ENCODE data around the gene KRT86.
"Not testable (repeated sequence)": the region's sequence is repeated elsewhere in the genome, so short reads cannot be mapped to it uniquely, and the experiment has no call there.

KRT86 gene

GRCh38 chr12:52344111-52344510, 69.7 kb downstream of the KRT86 start:
- no peak overlapping the region for H3K4me3 ChIP-seq (ENCODE audit: low read depth, low read length)
- H3K9me3 ChIP-seq (ENCODE audit: control insufficient read depth, insufficient read depth, low read length) = no peaks in the 10 kb centered on the region
- H3K9ac ChIP-seq (ENCODE audit: low read depth, low read length) = no peak overlapping the region
- no peaks in the 10 kb centered on the region for H3K36me3 ChIP-seq (ENCODE audit: control insufficient read depth, insufficient read depth, low read length)
- no peaks in the 10 kb centered on the region for H3K4me1 ChIP-seq (ENCODE audit: control insufficient read depth, insufficient read depth, low read length)
- H3K27me3 ChIP-seq (ENCODE audit: control insufficient read depth, insufficient read depth, low read length) = no peaks in the 10 kb centered on the region

GRCh38 chr12:52345041-52345440, 70.6 kb downstream of the KRT86 start:
- H3K4me3 ChIP-seq (ENCODE audit: low read depth, low read length); H3K27me3 ChIP-seq (ENCODE audit: control insufficient read depth, insufficient read depth, low read length); H3K4me1 ChIP-seq (ENCODE audit: control insufficient read depth, insufficient read depth, low read length); H3K9me3 ChIP-seq (ENCODE audit: control insufficient read depth, insufficient read depth, low read length); H3K36me3 ChIP-seq (ENCODE audit: control insufficient read depth, insufficient read depth, low read length); H3K9ac ChIP-seq (ENCODE audit: low read depth, low read length): not testable (repeated sequence)

- Histone ChIP-seq H3K27me3 (ENCODE audit: control insufficient read depth, insufficient read depth, low read length) (peaks cover 2% of the 10 kb centered on the region), H3K4me3 (ENCODE audit: low read depth, low read length) (no peak overlapping the region), H3K4me1 (ENCODE audit: control insufficient read depth, insufficient read depth, low read length) (no peaks in the 10 kb centered on the region), H3K36me3 (ENCODE audit: control insufficient read depth, insufficient read depth, low read length) (no peaks in the 10 kb centered on the region), H3K9ac (ENCODE audit: low read depth, low read length) (no peak overlapping the region), H3K9me3 (ENCODE audit: control insufficient read depth, insufficient read depth, low read length) (no peaks in the 10 kb centered on the region)
These were observed 72.1 kb downstream of the KRT86 start for GRCh38 chr12:52346593-52346992.

- Histone ChIP-seq H3K4me1 (ENCODE audit: control insufficient read depth, insufficient read depth, low read length) (no peaks in the 10 kb centered on the region), H3K27me3 (ENCODE audit: control insufficient read depth, insufficient read depth, low read length) (peaks cover 2% of the 10 kb centered on the region), H3K36me3 (ENCODE audit: control insufficient read depth, insufficient read depth, low read length) (no peaks in the 10 kb centered on the region), H3K4me3 (ENCODE audit: low read depth, low read length) (no peak overlapping the region), H3K9me3 (ENCODE audit: control insufficient read depth, insufficient read depth, low read length) (no peaks in the 10 kb centered on the region), H3K9ac (ENCODE audit: low read depth, low read length) (no peak overlapping the region)
These were observed 72.6 kb downstream of the KRT86 start for GRCh38 chr12:52347016-52347415.

- no peak overlapping the region for H3K9ac ChIP-seq (ENCODE audit: low read depth, low read length)
- no peaks in the 10 kb centered on the region for H3K36me3 ChIP-seq (ENCODE audit: control insufficient read depth, insufficient read depth, low read length)
- H3K9me3 ChIP-seq (ENCODE audit: control insufficient read depth, insufficient read depth, low read length) = no peaks in the 10 kb centered on the region
- H3K27me3 ChIP-seq (ENCODE audit: control insufficient read depth, insufficient read depth, low read length) = peaks cover 2% of the 10 kb centered on the region
- H3K4me3 ChIP-seq (ENCODE audit: low read depth, low read length) = no peak overlapping the region
- no peaks in the 10 kb centered on the region for H3K4me1 ChIP-seq (ENCODE audit: control insufficient read depth, insufficient read depth, low read length)
These were observed 73.4 kb downstream of the KRT86 start for GRCh38 chr12:52347551-52348510.

GRCh38 chr12:52349196-52349595, 74.8 kb downstream of the KRT86 start:
- Histone ChIP-seq H3K4me3 (ENCODE audit: low read depth, low read length) (no peak overlapping the region), H3K9me3 (ENCODE audit: control insufficient read depth, insufficient read depth, low read length) (no peaks in the 10 kb centered on the region), H3K36me3 (ENCODE audit: control insufficient read depth, insufficient read depth, low read length) (no peaks in the 10 kb centered on the region), H3K27me3 (ENCODE audit: control insufficient read depth, insufficient read depth, low read length) (peaks cover 2% of the 10 kb centered on the region), H3K9ac (ENCODE audit: low read depth, low read length) (no peak overlapping the region), H3K4me1 (ENCODE audit: control insufficient read depth, insufficient read depth, low read length) (no peaks in the 10 kb centered on the region)

- peaks cover 2% of the 10 kb centered on the region for H3K27me3 ChIP-seq (ENCODE audit: control insufficient read depth, insufficient read depth, low read length)
These were observed 75.7 kb downstream of the KRT86 start for GRCh38 chr12:52350021-52350620.

GRCh38 chr12:52350786-52351185, 76.3 kb downstream of the KRT86 start:
- no peak overlapping the region for H3K9ac ChIP-seq (ENCODE audit: low read depth, low read length)
- no peaks in the 10 kb centered on the region for H3K4me1 ChIP-seq (ENCODE audit: control insufficient read depth, insufficient read depth, low read length)
- H3K4me3 ChIP-seq (ENCODE audit: low read depth, low read length) = no peak overlapping the region
- H3K27me3 ChIP-seq (ENCODE audit: control insufficient read depth, insufficient read depth, low read length) = peaks cover 2% of the 10 kb centered on the region
- H3K36me3 ChIP-seq (ENCODE audit: control insufficient read depth, insufficient read depth, low read length) = no peaks in the 10 kb centered on the region
- H3K9me3 ChIP-seq (ENCODE audit: control insufficient read depth, insufficient read depth, low read length) = no peaks in the 10 kb centered on the region

More at GRCh38 chr12:52350021-52350620, 75.7 kb downstream of the KRT86 start:
- Histone ChIP-seq H3K4me3 (ENCODE audit: low read depth, low read length) (no peak overlapping the region), H3K4me1 (ENCODE audit: control insufficient read depth, insufficient read depth, low read length) (no peaks in the 10 kb centered on the region), H3K9me3 (ENCODE audit: control insufficient read depth, insufficient read depth, low read length) (no peaks in the 10 kb centered on the region), H3K9ac (ENCODE audit: low read depth, low read length) (no peak overlapping the region), H3K36me3 (ENCODE audit: control insufficient read depth, insufficient read depth, low read length) (no peaks in the 10 kb centered on the region)

GRCh38 chr12:52351196-52352059, 77.0 kb downstream of the KRT86 start:
- Histone ChIP-seq H3K4me1 (ENCODE audit: control insufficient read depth, insufficient read depth, low read length) (no peaks in the 10 kb centered on the region), H3K9ac (ENCODE audit: low read depth, low read length) (no peak overlapping the region), H3K27me3 (ENCODE audit: control insufficient read depth, insufficient read depth, low read length) (peaks cover 2% of the 10 kb centered on the region), H3K9me3 (ENCODE audit: control insufficient read depth, insufficient read depth, low read length) (no peaks in the 10 kb centered on the region), H3K4me3 (ENCODE audit: low read depth, low read length) (no peak overlapping the region), H3K36me3 (ENCODE audit: control insufficient read depth, insufficient read depth, low read length) (no peaks in the 10 kb centered on the region)

GRCh38 chr12:52352951-52353350, 78.5 kb downstream of the KRT86 start:
- H3K36me3 ChIP-seq (ENCODE audit: control insufficient read depth, insufficient read depth, low read length) = no peaks in the 10 kb centered on the region
- H3K27me3 ChIP-seq (ENCODE audit: control insufficient read depth, insufficient read depth, low read length) = peaks cover 2% of the 10 kb centered on the region
- no peak overlapping the region for H3K4me3 ChIP-seq (ENCODE audit: low read depth, low read length)
- no peak overlapping the region for H3K9ac ChIP-seq (ENCODE audit: low read depth, low read length)
- H3K4me1 ChIP-seq (ENCODE audit: control insufficient read depth, insufficient read depth, low read length) = no peaks in the 10 kb centered on the region
- H3K9me3 ChIP-seq (ENCODE audit: control insufficient read depth, insufficient read depth, low read length) = no peaks in the 10 kb centered on the region

GRCh38 chr12:52353766-52354165, 79.3 kb downstream of the KRT86 start:
- Histone ChIP-seq H3K9me3 (ENCODE audit: control insufficient read depth, insufficient read depth, low read length) (no peaks in the 10 kb centered on the region), H3K36me3 (ENCODE audit: control insufficient read depth, insufficient read depth, low read length) (no peaks in the 10 kb centered on the region), H3K27me3 (ENCODE audit: control insufficient read depth, insufficient read depth, low read length) (peaks cover 2% of the 10 kb centered on the region), H3K9ac (ENCODE audit: low read depth, low read length) (no peak overlapping the region), H3K4me1 (ENCODE audit: control insufficient read depth, insufficient read depth, low read length) (no peaks in the 10 kb centered on the region), H3K4me3 (ENCODE audit: low read depth, low read length) (no peak overlapping the region)
